SK-N-MC (cell line): Measurements from ENCODE around the gene PIAS1.

Experiments
- EZH2 ChIP-seq: fragments of 200-600 bp; sonication (generic); IDR thresholded peaks from one replicate; pipeline ENCODE4 v1.6.1; 2017; ENCODE audit warnings: antibody characterized with exemption
- FOXP2 ChIP-seq: optimal IDR thresholded peaks from 2 replicates; pipeline ENCODE3; 2011; ENCODE audit warnings: mild to moderate bottlenecking, moderate library complexity; ENCODE audit not compliant: insufficient read depth; ENCODE audit errors: extremely low read length, control extremely low read depth
- POLR2AphosphoS5 ChIP-seq: IDR thresholded peaks from 2 replicates; pipeline ENCODE4 v1.6.1; 2012; ENCODE audit warnings: mild to moderate bottlenecking, low read depth, low read length, borderline replicate concordance

DNA sequence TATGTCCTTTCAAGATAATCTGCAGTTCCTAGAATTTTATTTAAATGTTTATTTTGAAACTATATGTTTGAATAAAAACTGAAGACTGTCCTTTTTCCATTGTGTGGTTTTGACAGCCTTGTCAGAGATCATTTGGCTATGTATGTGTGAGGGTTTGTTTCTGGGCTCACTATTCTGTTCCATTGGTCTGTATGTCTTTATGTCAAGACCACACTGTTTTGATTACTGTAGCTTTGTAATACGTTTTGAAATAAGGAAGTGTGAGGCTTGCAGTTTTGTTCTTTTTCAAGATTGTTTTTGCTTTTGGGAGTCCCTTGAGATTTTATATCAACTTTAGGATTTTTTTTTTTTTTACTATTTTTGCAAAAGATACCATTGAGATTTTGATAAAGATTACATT, 42.0 kb downstream of the PIAS1 start:
- TF ChIP-seq POLR2AphosphoS5 (no peak), EZH2 (no peak), FOXP2 (no peak)
